HG03103 (cell line): ENCODE measurements around the gene GRPR.
"Not testable (repeated sequence)": the region's sequence is repeated elsewhere in the genome, so short reads cannot be mapped to it uniquely, and the experiment has no call there.

ENCODE experiments used
- ATAC-seq: cut with Tn5 transposase; IDR thresholded peaks from one replicate; pipeline ENCODE4 v1.9.1; 2021; ENCODE audit warnings: low read depth; ENCODE audit not compliant: unreplicated experiment

The GRPR gene

GRCh38 chrX:16175329-16176061 is 52.1 kb downstream of the GRPR start:
- no peak for ATAC-seq

- no peak for ATAC-seq
These were observed 53.9 kb downstream of the GRPR start for GRCh38 chrX:16177260-16177659.

DNA sequence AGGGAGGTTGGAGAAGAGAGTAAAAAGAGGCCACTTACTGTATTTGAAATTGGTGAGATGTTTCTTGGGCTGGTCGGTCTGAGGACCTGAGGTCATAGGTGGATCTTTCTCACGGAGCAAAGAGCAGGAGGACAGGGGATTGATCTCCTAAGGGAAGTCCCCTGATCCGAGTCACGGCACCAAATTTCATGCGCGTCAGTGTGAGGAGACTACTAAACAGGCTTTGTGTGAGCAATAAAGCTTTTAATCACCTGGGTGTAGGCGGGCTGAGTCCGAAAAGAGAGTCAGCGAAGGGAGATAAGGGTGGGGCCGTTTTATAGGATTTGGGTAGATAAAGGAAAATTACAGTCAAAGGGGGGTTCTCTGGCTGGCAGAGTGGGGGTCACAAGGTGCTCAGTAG is 60.5 kb downstream of the GRPR start:
- ATAC-seq, result not testable (repeated sequence)

- peak; percentile 97 for ATAC-seq
These were observed 62.4 kb downstream of the GRPR start for GRCh38 chrX:16185725-16186136.

DNA sequence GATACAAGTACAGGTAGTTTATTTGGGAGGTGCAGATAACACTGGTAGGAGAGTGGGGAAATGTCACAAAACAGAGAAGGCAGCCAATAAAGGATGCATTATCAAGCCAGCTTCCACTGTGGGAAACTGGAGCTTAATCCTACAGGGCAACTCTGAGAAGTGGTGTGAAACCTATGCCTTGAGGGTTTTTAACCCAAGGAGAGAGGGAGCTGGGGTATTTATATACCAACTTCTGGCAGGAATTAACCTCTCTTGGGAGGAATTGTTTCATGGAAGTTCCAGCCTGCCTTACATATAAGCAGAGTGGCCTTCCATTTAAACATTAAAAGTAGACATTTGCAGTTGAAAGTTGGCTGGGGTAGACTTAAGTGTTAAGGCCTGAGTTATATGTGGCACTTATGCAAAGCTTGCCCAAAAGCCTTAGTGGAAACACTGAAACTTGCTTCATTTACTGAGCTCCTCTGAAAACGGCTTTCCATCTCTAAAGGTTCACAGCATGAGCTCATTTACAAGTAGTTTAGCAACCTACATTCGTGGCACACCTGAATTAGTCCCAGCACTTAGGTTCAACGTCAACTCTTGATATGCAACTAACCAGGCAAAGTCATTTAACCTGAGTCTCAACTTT is 63.1 kb downstream of the GRPR start:
- ATAC-seq, result no peak

DNA sequence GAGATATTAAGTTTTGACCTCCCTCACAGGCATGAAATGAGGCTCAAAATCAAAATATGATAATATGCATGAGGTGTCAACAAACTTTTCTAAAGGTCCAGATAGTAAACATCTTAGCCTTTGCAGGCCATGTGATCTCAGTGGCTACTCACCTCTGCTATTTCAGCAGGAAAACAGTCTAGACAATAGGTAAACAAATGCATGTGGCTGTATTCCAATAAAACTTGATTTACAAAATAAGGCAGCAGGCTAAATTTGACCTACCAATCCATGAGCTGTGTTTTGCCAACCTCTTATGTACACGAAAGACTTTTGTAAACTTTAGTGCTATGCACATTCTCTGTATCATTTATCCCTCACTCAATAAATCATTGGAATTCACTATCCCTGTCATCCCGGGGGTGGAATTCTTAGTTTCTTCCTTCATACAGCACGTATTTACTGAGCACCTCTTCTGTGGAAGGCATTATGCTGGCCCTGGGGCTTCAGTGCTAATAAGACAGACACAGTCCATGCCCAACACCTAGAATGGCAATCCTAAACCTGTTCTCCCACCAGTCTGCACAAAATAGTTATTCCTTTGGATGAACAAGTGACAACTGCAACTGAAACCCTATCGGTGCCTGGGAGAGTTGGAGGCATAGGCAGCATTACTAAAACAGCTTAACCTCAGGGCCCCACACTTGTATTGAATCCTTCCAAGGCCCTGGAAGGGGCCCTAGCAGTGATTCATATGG is 63.8 kb downstream of the GRPR start:
- no peak for ATAC-seq

GRCh38 chrX:16188687-16189086 is 65.3 kb downstream of the GRPR start:
- ATAC-seq, result no peak

DNA sequence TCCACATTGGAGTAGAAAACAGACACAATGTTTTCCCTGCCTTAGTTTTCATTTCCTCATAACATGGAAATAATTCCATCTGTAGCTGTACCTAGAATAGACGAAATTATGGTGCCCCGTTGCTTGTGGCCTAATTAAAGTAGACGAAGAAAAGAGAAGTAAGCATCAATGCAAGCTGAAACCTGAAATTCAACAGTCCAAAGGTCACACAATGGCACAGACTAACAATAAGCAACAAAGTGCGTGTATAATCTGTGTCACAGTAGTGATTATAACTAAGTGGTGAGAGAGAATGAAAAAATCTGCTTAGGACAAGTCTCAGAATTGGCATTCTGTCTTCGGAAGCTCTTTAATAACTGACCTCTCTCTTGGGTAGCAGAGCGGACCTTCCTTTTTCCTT is 68.2 kb downstream of the GRPR start:
- no peak for ATAC-seq

- ATAC-seq, result no peak
These were observed 73.5 kb downstream of the GRPR start for GRCh38 chrX:16196829-16197228.

DNA sequence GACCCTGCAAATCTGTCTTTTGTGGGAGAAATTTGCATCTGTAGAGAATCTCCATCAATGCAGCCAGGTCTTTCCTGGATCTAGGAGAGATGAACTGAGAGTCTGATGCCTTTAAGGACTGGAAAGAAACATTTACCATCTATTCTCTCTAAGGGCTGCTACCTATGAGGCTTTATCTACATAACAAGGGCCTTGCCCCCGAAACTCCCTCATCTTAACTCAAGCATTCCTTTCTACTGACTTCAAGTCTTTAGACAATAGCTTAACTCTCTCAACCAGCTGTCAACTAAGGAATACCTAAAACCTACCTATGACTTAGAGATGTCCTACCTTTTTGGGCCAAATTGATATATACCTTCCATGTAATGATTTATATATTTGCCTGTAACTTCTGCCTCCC is 76.0 kb downstream of the GRPR start:
- no peak for ATAC-seq

GRCh38 chrX:16202943-16203342 is 79.6 kb downstream of the GRPR start:
- ATAC-seq, result no peak
